HEK293 (cell line): ENCODE data around the gene PLB1.

Experiments used
- OVOL3 ChIP-seq: fragments of 450-650 bp; formaldehyde crosslinking; IDR thresholded peaks from 2 replicates; pipeline ENCODE4 v1.5.1; 2016; ENCODE audit warnings: missing biosample characterization, missing genetic modification characterization
- RBAK ChIP-seq: fragments of 450-650 bp; formaldehyde crosslinking; IDR thresholded peaks from 2 replicates; pipeline ENCODE4 v1.5.1; 2016; ENCODE audit warnings: missing biosample characterization, missing genetic modification characterization
- SCRT1 ChIP-seq: fragments of 450-650 bp; formaldehyde crosslinking; IDR thresholded peaks from 2 replicates; pipeline ENCODE4 v1.5.1; 2016; ENCODE audit warnings: missing biosample characterization, missing genetic modification characterization, borderline replicate concordance
- SP3 ChIP-seq: fragments of 450-650 bp; formaldehyde crosslinking; IDR thresholded peaks from 2 replicates; pipeline ENCODE4 v1.5.1; 2016; ENCODE audit warnings: missing biosample characterization, missing genetic modification characterization
- ZNF670 ChIP-seq: fragments of 450-650 bp; formaldehyde crosslinking; IDR thresholded peaks from 2 replicates; pipeline ENCODE4 v1.5.1; 2016; ENCODE audit warnings: missing biosample characterization, missing genetic modification characterization, low read depth
- ZNF837 ChIP-seq: fragments of 450-650 bp; formaldehyde crosslinking; IDR thresholded peaks from 2 replicates; pipeline ENCODE4 v1.5.1; 2016; ENCODE audit warnings: missing biosample characterization, missing genetic modification characterization
- TF ChIP-seq, protein P1 (sequence below): IDR thresholded peaks from 2 replicates; pipeline ENCODE4 v1.6.1; 2011; ENCODE audit warnings: mild to moderate bottlenecking, low read depth, low read length, borderline replicate concordance
- TF ChIP-seq, protein P2 (sequence below): fragments of 450-650 bp; formaldehyde crosslinking; IDR thresholded peaks from 2 replicates; pipeline ENCODE4 v1.5.1; 2016; ENCODE audit warnings: missing biosample characterization, missing genetic modification characterization
- TF ChIP-seq, protein P3 (sequence below): fragments of 450-650 bp; formaldehyde crosslinking; IDR thresholded peaks from 2 replicates; pipeline ENCODE4 v1.5.1; 2016; ENCODE audit warnings: missing biosample characterization, missing genetic modification characterization, low read depth

DNA sequence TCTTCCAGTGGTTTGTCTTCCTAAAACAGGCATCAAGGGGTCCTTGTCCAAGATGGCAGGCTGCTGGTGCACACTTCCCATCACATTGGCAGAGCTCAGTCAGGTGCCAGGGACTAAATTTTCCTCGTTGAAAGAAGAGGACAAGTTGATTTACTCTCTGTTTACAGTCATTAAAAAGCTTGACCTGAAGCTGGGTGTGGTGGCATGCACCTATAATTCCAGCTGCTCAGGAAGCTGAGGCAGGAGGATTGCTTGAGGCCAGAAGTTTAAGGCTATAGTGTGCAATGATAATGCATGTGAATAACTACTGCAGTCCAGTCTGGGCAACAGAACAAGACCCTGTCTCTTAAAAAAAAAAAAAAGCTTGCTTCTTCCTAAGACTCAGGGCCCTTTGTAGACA is 3.6 kb upstream of the PLB1 start:
- TF ChIP-seq RBAK (tag by site-specific recombination) (no peak), ZNF837 (no peak), SP3 (tag by site-specific recombination) (no peak), SCRT1 (tag by site-specific recombination) (no peak), ZNF670 (no peak), OVOL3 (tag by site-specific recombination) (no peak)
- TF ChIP-seq, protein P1, sequence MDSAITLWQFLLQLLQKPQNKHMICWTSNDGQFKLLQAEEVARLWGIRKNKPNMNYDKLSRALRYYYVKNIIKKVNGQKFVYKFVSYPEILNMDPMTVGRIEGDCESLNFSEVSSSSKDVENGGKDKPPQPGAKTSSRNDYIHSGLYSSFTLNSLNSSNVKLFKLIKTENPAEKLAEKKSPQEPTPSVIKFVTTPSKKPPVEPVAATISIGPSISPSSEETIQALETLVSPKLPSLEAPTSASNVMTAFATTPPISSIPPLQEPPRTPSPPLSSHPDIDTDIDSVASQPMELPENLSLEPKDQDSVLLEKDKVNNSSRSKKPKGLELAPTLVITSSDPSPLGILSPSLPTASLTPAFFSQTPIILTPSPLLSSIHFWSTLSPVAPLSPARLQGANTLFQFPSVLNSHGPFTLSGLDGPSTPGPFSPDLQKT, result no peak
- TF ChIP-seq, protein P2, sequence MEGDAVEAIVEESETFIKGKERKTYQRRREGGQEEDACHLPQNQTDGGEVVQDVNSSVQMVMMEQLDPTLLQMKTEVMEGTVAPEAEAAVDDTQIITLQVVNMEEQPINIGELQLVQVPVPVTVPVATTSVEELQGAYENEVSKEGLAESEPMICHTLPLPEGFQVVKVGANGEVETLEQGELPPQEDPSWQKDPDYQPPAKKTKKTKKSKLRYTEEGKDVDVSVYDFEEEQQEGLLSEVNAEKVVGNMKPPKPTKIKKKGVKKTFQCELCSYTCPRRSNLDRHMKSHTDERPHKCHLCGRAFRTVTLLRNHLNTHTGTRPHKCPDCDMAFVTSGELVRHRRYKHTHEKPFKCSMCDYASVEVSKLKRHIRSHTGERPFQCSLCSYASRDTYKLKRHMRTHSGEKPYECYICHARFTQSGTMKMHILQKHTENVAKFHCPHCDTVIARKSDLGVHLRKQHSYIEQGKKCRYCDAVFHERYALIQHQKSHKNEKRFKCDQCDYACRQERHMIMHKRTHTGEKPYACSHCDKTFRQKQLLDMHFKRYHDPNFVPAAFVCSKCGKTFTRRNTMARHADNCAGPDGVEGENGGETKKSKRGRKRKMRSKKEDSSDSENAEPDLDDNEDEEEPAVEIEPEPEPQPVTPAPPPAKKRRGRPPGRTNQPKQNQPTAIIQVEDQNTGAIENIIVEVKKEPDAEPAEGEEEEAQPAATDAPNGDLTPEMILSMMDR (tag by site-specific recombination), result no peak
- TF ChIP-seq, protein P3, sequence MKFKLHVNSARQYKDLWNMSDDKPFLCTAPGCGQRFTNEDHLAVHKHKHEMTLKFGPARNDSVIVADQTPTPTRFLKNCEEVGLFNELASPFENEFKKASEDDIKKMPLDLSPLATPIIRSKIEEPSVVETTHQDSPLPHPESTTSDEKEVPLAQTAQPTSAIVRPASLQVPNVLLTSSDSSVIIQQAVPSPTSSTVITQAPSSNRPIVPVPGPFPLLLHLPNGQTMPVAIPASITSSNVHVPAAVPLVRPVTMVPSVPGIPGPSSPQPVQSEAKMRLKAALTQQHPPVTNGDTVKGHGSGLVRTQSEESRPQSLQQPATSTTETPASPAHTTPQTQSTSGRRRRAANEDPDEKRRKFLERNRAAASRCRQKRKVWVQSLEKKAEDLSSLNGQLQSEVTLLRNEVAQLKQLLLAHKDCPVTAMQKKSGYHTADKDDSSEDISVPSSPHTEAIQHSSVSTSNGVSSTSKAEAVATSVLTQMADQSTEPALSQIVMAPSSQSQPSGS (tag by site-specific recombination), result no peak
